HCT116 (cell line): ENCODE measurements around the gene CEP112. TPM values are rescaled to one million over a fixed set of nuclear protein-coding genes. Genes with fewer than 3 reads are reported as not detected.

Experiments
- ATAC-seq: fragments of 200-7000 bp; cut with Tn5 transposase; 2 replicates; pipeline ENCODE4 v1.9.1; 2020; ENCODE audit warnings: mild to moderate bottlenecking, moderate library complexity
- BruUV-seq: library from RNA; stranded (reverse); fragments of 400-500 nt; replicated peaks from 2 replicates; lab custom pipeline; 2021; lab: Mats Ljungman, UMichigan
- CTCF ChIA-PET: fragments of 300-600 bp; sonication (Branson Sonifier 250); formaldehyde crosslinking; loops from one replicate; lab custom pipeline; 2021; ENCODE audit warnings: antibody characterized with exemption; lab: Charles Lee
- POLR2A ChIA-PET: fragments of 300-600, 350-600 bp; sonication (Branson Sonifier 250); formaldehyde crosslinking; loops from one replicate; lab custom pipeline; 2021; ENCODE audit warnings: antibody characterized with exemption; lab: Charles Lee
- RAD21 ChIA-PET, 2 experiments: fragments of 300-600 bp; sonication (Branson Sonifier 250); formaldehyde crosslinking; loops; one replicate each; lab custom pipeline; 2023; ENCODE audit warnings: low total read pairs in 2 of 2; ENCODE audit not compliant: uncharacterized antibody in 2 of 2, unreplicated experiment in 2 of 2, low non-redundant PET in 1 of 2; lab: Charles Lee
- DNase-seq: peaks from one replicate; pipeline ENCODE4 v3.0.0-alpha.2; 2010; ENCODE audit warnings: low read depth, low spot score
- H2AFZ ChIP-seq: fragments of 200-600 bp; shearing (Covaris generic), sonication (generic); 2 replicates; pipeline ENCODE4 v1.6.1; 2017; ENCODE audit warnings: low read depth, mixed run types, mixed read lengths, antibody characterized with exemption, low read length; ENCODE audit not compliant: poor library complexity, severe bottlenecking
- H3K27ac ChIP-seq: 2 replicates; pipeline ENCODE4 v1.5.1; 2012; ENCODE audit warnings: low read depth, low read length
- H3K27me3 ChIP-seq: fragments of 200-600 bp; sonication (generic); 2 replicates; pipeline ENCODE4 v1.6.1; 2016; ENCODE audit warnings: mixed run types, low read length, mixed read lengths; ENCODE audit not compliant: insufficient read depth
- H3K36me3 ChIP-seq, 2 experiments: fragments of 200-500 bp in 1 of 2; fragments of 200-600 bp in 1 of 2; sonication (Bioruptor generic) in 1 of 2; sonication (generic) in 1 of 2; 2 replicates each; pipeline versions ENCODE4 v1.5.1 to v1.6.1; 2014 to 2016; ENCODE audit warnings: low read length in 2 of 2, inconsistent platforms in 1 of 2, mixed read lengths in 1 of 2, mixed run types in 1 of 2; ENCODE audit not compliant: insufficient read depth in 2 of 2, control insufficient read depth in 1 of 2
- H3K4me1 ChIP-seq, 2 experiments: fragments of 200-600 bp in 1 of 2; sonication (generic) in 1 of 2; 2 replicates each; pipeline versions ENCODE4 v1.5.1 to v1.6.1; 2012 to 2017; ENCODE audit warnings: low read length in 2 of 2, inconsistent platforms in 1 of 2, mild to moderate bottlenecking in 1 of 2, mixed read lengths in 1 of 2, mixed run types in 1 of 2, moderate library complexity in 1 of 2; ENCODE audit not compliant: insufficient read depth in 2 of 2, control insufficient read depth in 1 of 2
- H3K4me2 ChIP-seq: fragments of 200-600 bp; sonication (generic); 2 replicates; pipeline ENCODE4 v1.6.1; 2017; ENCODE audit warnings: mixed run types, low read length, mixed read lengths
- H3K4me3 ChIP-seq, 2 experiments: fragments of 200-600 bp in 1 of 2; sonication (generic) in 1 of 2; replicated peaks in 1 of 2; 2 replicates each; pipeline ENCODE4 v1.5.1; 2011 to 2016; ENCODE audit warnings: low read length in 2 of 2, control low read depth in 1 of 2, low read depth in 1 of 2, mild to moderate bottlenecking in 1 of 2, mixed read lengths in 1 of 2, mixed run types in 1 of 2
- H3K79me2 ChIP-seq: fragments of 200-600 bp; sonication (generic); 2 replicates; pipeline ENCODE4 v1.6.1; 2017; ENCODE audit warnings: mild to moderate bottlenecking, mixed run types, low read length, moderate library complexity, mixed read lengths; ENCODE audit not compliant: insufficient read depth
- H3K9ac ChIP-seq: fragments of 200-600 bp; sonication (generic); 2 replicates; pipeline ENCODE4 v1.6.1; 2016; ENCODE audit warnings: low read length, mixed read lengths
- H3K9me2 ChIP-seq: fragments of 200-600 bp; sonication (generic), shearing (Covaris generic); 2 replicates; pipeline ENCODE4 v1.6.1; 2017; ENCODE audit warnings: mixed run types, mild to moderate bottlenecking, moderate library complexity; ENCODE audit not compliant: insufficient read depth
- H3K9me3 ChIP-seq, 2 experiments: fragments of 200-500 bp in 1 of 2; fragments of 200-600 bp in 1 of 2; sonication (Bioruptor generic) in 1 of 2; sonication (generic) in 1 of 2; 2 replicates each; pipeline ENCODE4 v1.6.1; 2014 to 2017; ENCODE audit warnings: low read length in 2 of 2, mixed read lengths in 2 of 2, inconsistent platforms in 1 of 2, low read depth in 1 of 2, mild to moderate bottlenecking in 1 of 2, mixed run types in 1 of 2, moderate library complexity in 1 of 2; ENCODE audit not compliant: control insufficient read depth in 1 of 2, insufficient read depth in 1 of 2
- H4K20me1 ChIP-seq: fragments of 200-600 bp; sonication (generic), shearing (Covaris generic); 2 replicates; pipeline ENCODE4 v1.6.1; 2017; ENCODE audit warnings: mixed run types, mild to moderate bottlenecking, moderate library complexity; ENCODE audit not compliant: insufficient read depth
- CEBPB ChIP-seq: IDR thresholded peaks from 2 replicates; pipeline ENCODE4 v1.6.1; 2012; ENCODE audit warnings: low read depth
- ELF1 ChIP-seq: IDR thresholded peaks from 2 replicates; pipeline ENCODE4 v1.6.1; 2012; ENCODE audit warnings: low read depth, borderline replicate concordance
- EZH2 ChIP-seq: fragments of 200-600 bp; sonication (generic); IDR thresholded peaks from 2 replicates; pipeline ENCODE4 v1.6.1; 2017; ENCODE audit warnings: antibody characterized with exemption, mixed run types
- FOSL1 ChIP-seq: IDR thresholded peaks from 2 replicates; pipeline ENCODE4 v1.6.1; 2012; ENCODE audit warnings: low read depth
- MAX ChIP-seq: IDR thresholded peaks from 2 replicates; pipeline ENCODE4 v1.6.1; 2012
- REST ChIP-seq: IDR thresholded peaks from 2 replicates; pipeline ENCODE4 v1.6.1; 2012; ENCODE audit warnings: low read depth
- SIN3A ChIP-seq: IDR thresholded peaks from 2 replicates; pipeline ENCODE4 v1.6.1; 2012; ENCODE audit warnings: low read depth
- YY1 ChIP-seq: IDR thresholded peaks from 2 replicates; pipeline ENCODE4 v1.6.1; 2011; ENCODE audit warnings: low read length, low read depth, moderate library complexity, mild to moderate bottlenecking; ENCODE audit not compliant: insufficient replicate concordance; ENCODE audit errors: extremely low read depth
- ZFX ChIP-seq: fragments of 450-650 bp; IDR thresholded peaks from 2 replicates; pipeline ENCODE4 v1.6.1; 2017
- ZNF274 ChIP-seq: fragments of 200-500 bp; sonication (Bioruptor generic); IDR thresholded peaks from 2 replicates; pipeline ENCODE4 v1.6.1; 2014; ENCODE audit warnings: mild to moderate bottlenecking, low read depth, low read length, inconsistent platforms
- intact Hi-C: fragments of 100-400 bp; cut with micrococcal nuclease; formaldehyde crosslinking; loops from 2 replicates; pipeline ENCODE4 v1.10.0; 2022
- total RNA-seq: library from RNA; stranded (reverse); gene quantifications from one replicate; pipeline ENCODE4 v1.2.1, GENCODE V29; 2021; ENCODE audit not compliant: unreplicated experiment

CEP112 gene
- total RNA-seq, 1 experiment from 2014 or later, result 10.9 TPM

- Histone ChIP-seq H3K4me2 (no peak overlapping the region), H3K36me3 (no peaks in the 10 kb centered on the region), H3K9ac (no peak overlapping the region), H3K4me1 (peaks cover 0 to 3% of the 10 kb centered on the region in 2 experiments; a peak in 1 of 4 replicates), H3K27me3 (no peaks in the 10 kb centered on the region), H3K4me3 (no peak overlapping the region), H3K9me3 (no peaks in the 10 kb centered on the region), H3K27ac (no peak overlapping the region), H3K9me2 (no peaks in the 10 kb centered on the region), H3K79me2 (no peaks in the 10 kb centered on the region), H2AFZ (no peak overlapping the region), H4K20me1 (no peaks in the 10 kb centered on the region)
- ChIA-PET RAD21 (no interaction called here), CTCF (no interaction called here), POLR2A (no interaction called here)
- intact Hi-C loops, result no loop called here
- TF ChIP-seq REST, result no peak
- no peak for TF ChIP-seq FOSL1
- TF ChIP-seq ZFX, result no peak
- TF ChIP-seq ZNF274, result no peak
- no peak for TF ChIP-seq EZH2
- TF ChIP-seq SIN3A, result no peak
- no peak for TF ChIP-seq YY1
- no peak for TF ChIP-seq CEBPB
- no peak for TF ChIP-seq MAX
- no peak for TF ChIP-seq ELF1
- ATAC-seq (no peak), DNase-seq (no peak)
- BruUV-seq, result no TSS peak
These were observed 514.0 kb downstream of the CEP112 start for GRCh38 chr17:65677932-65678331.
